NCI-H2107 (cell line): Measurements from ENCODE around the gene CCDC57.
A peak's percentile ranks its signal among the peaks of the same experiment; 100 is the strongest.
"Not testable (repeated sequence)": the region's sequence is repeated elsewhere in the genome, so short reads cannot be mapped to it uniquely, and the experiment has no call there.

ENCODE experiments used
- DNase-seq: peaks from one replicate; lab custom pipeline; 2025; lab: John Stamatoyannopoulos, UW

The CCDC57 gene

GRCh38 chr17:82222816-82223215 lies 10.2 kb upstream of the CCDC57 start:
- no peak for DNase-seq

- DNase-seq, result no peak
These were observed 8.8 kb upstream of the CCDC57 start for GRCh38 chr17:82221341-82221902.

- no peak for DNase-seq
These were observed 7.4 kb upstream of the CCDC57 start for GRCh38 chr17:82219753-82220709.

- DNase-seq, result no peak
These were observed 6.4 kb upstream of the CCDC57 start for GRCh38 chr17:82219083-82219482.

GRCh38 chr17:82218349-82219075 lies 5.9 kb upstream of the CCDC57 start:
- no peak for DNase-seq

GRCh38 chr17:82217530-82218204 lies 5.0 kb upstream of the CCDC57 start:
- DNase-seq, result no peak

GRCh38 chr17:82217120-82217529 lies 4.5 kb upstream of the CCDC57 start:
- no peak for DNase-seq

GRCh38 chr17:82216301-82217119 lies 3.9 kb upstream of the CCDC57 start:
- DNase-seq, result no peak

GRCh38 chr17:82215972-82216300 lies 3.3 kb upstream of the CCDC57 start:
- no peak for DNase-seq

- DNase-seq, result no peak
These were observed 2.7 kb upstream of the CCDC57 start for GRCh38 chr17:82215095-82215971.

GRCh38 chr17:82214012-82214628 lies 1.5 kb upstream of the CCDC57 start:
- DNase-seq, result no peak

GRCh38 chr17:82213251-82214011 lies 789 bp upstream of the CCDC57 start:
- DNase-seq, result no peak

- DNase-seq, result not testable (repeated sequence)
These were observed 2.0 kb downstream of the CCDC57 start for GRCh38 chr17:82210655-82211054.

- DNase-seq, result peak; percentile 56
These were observed 6.7 kb downstream of the CCDC57 start for GRCh38 chr17:82205720-82206508.

- DNase-seq, result peak; percentile 74
These were observed 7.6 kb downstream of the CCDC57 start for GRCh38 chr17:82204831-82205719.

GRCh38 chr17:82203920-82204319 lies 8.7 kb downstream of the CCDC57 start:
- no peak for DNase-seq

GRCh38 chr17:82202981-82203380 lies 9.7 kb downstream of the CCDC57 start:
- no peak for DNase-seq
